HEK293 (cell line): ENCODE results near the gene ICAM1.
A peak's percentile ranks its signal among the peaks of the same experiment; 100 is the strongest.

Experiments used
- HOXC10 ChIP-seq: sonication (generic); formaldehyde crosslinking; IDR thresholded peaks from 2 replicates; pipeline ENCODE4 v1.8.1; 2023; ENCODE audit warnings: mild to moderate bottlenecking, missing genetic modification reagents
- HOXD13 ChIP-seq: sonication (generic); formaldehyde crosslinking; IDR thresholded peaks from 2 replicates; pipeline ENCODE4 v1.8.0; 2022; ENCODE audit warnings: missing genetic modification reagents, borderline replicate concordance
- KLF9 ChIP-seq: fragments of 450-650 bp; formaldehyde crosslinking; IDR thresholded peaks from 2 replicates; pipeline ENCODE4 v1.5.1; 2016; ENCODE audit warnings: missing biosample characterization, missing genetic modification characterization, low read depth
- REPIN1 ChIP-seq: fragments of 450-650 bp; formaldehyde crosslinking; IDR thresholded peaks from 2 replicates; pipeline ENCODE4 v1.5.1; 2017; ENCODE audit warnings: missing biosample characterization, missing genetic modification characterization, low read depth
- ZIC2 ChIP-seq: fragments of 450-650 bp; formaldehyde crosslinking; IDR thresholded peaks from 2 replicates; pipeline ENCODE4 v1.5.1; 2016; ENCODE audit warnings: missing biosample characterization, missing genetic modification characterization
- ZNF133 ChIP-seq: fragments of 450-650 bp; formaldehyde crosslinking; IDR thresholded peaks from 2 replicates; pipeline ENCODE4 v1.5.1; 2016; ENCODE audit warnings: missing biosample characterization, missing genetic modification characterization
- ZNF146 ChIP-seq: fragments of 450-650 bp; formaldehyde crosslinking; IDR thresholded peaks from 2 replicates; pipeline ENCODE4 v1.5.1; 2016; ENCODE audit warnings: missing biosample characterization, missing genetic modification characterization
- ZNF16 ChIP-seq: fragments of 450-650 bp; formaldehyde crosslinking; IDR thresholded peaks from 2 replicates; pipeline ENCODE4 v1.5.1; 2016; ENCODE audit warnings: low read depth, missing biosample characterization, missing genetic modification characterization
- ZNF174 ChIP-seq: fragments of 450-650 bp; formaldehyde crosslinking; IDR thresholded peaks from 2 replicates; pipeline ENCODE4 v1.5.0; 2017; ENCODE audit warnings: missing biosample characterization, mild to moderate bottlenecking, missing genetic modification characterization
- ZNF202 ChIP-seq: fragments of 450-650 bp; formaldehyde crosslinking; IDR thresholded peaks from 2 replicates; pipeline ENCODE4 v1.5.1; 2016; ENCODE audit warnings: missing biosample characterization, missing genetic modification characterization, borderline replicate concordance
- ZNF23 ChIP-seq: fragments of 450-650 bp; formaldehyde crosslinking; IDR thresholded peaks from 2 replicates; pipeline ENCODE4 v1.5.1; 2016; ENCODE audit warnings: missing biosample characterization, missing genetic modification characterization, borderline replicate concordance
- ZNF302 ChIP-seq: fragments of 450-650 bp; formaldehyde crosslinking; IDR thresholded peaks from 2 replicates; pipeline ENCODE4 v1.5.1; 2016; ENCODE audit warnings: missing biosample characterization, missing genetic modification characterization, low read depth
- ZNF311 ChIP-seq: fragments of 450-650 bp; formaldehyde crosslinking; IDR thresholded peaks from 2 replicates; pipeline ENCODE4 v1.5.1; 2017; ENCODE audit warnings: missing biosample characterization, missing genetic modification characterization, borderline replicate concordance
- ZNF354C ChIP-seq: fragments of 450-650 bp; formaldehyde crosslinking; IDR thresholded peaks from 2 replicates; pipeline ENCODE4 v1.5.1; 2016; ENCODE audit warnings: missing biosample characterization, missing genetic modification characterization, low read depth, borderline replicate concordance
- ZNF426 ChIP-seq: fragments of 450-650 bp; formaldehyde crosslinking; IDR thresholded peaks from 2 replicates; pipeline ENCODE4 v1.5.1; 2017; ENCODE audit warnings: missing biosample characterization, missing genetic modification characterization, mild to moderate bottlenecking, inconsistent platforms, moderate library complexity
- ZNF48 ChIP-seq: fragments of 450-650 bp; formaldehyde crosslinking; IDR thresholded peaks from 2 replicates; pipeline ENCODE4 v1.5.1; 2016; ENCODE audit warnings: missing biosample characterization, missing genetic modification characterization
- ZNF558 ChIP-seq: fragments of 450-650 bp; formaldehyde crosslinking; IDR thresholded peaks from 2 replicates; pipeline ENCODE4 v1.5.1; 2016; ENCODE audit warnings: missing biosample characterization, missing genetic modification characterization
- ZNF596 ChIP-seq: fragments of 450-650 bp; IDR thresholded peaks from 2 replicates; pipeline ENCODE4 v1.5.0; 2018; ENCODE audit warnings: missing biosample characterization, mild to moderate bottlenecking, missing genetic modification characterization, moderate library complexity
- ZNF610 ChIP-seq: fragments of 450-650 bp; formaldehyde crosslinking; IDR thresholded peaks from 2 replicates; pipeline ENCODE4 v1.5.1; 2016; ENCODE audit warnings: missing biosample characterization, missing genetic modification characterization, borderline replicate concordance
- ZNF624 ChIP-seq: fragments of 450-650 bp; formaldehyde crosslinking; IDR thresholded peaks from 2 replicates; pipeline ENCODE4 v1.5.1; 2017; ENCODE audit warnings: missing biosample characterization, missing genetic modification characterization
- ZNF777 ChIP-seq: fragments of 450-650 bp; formaldehyde crosslinking; IDR thresholded peaks from 2 replicates; pipeline ENCODE4 v1.5.1; 2017; ENCODE audit warnings: missing biosample characterization, missing genetic modification characterization, borderline replicate concordance
- ZNF791 ChIP-seq: fragments of 450-650 bp; formaldehyde crosslinking; IDR thresholded peaks from 2 replicates; pipeline ENCODE4 v1.5.1; 2016; ENCODE audit warnings: missing biosample characterization, missing genetic modification characterization
- TF ChIP-seq, protein P1 (sequence below): fragments of 450-650 bp; formaldehyde crosslinking; IDR thresholded peaks from 2 replicates; pipeline ENCODE4 v1.5.1; 2016; ENCODE audit warnings: missing biosample characterization, missing genetic modification characterization, low read depth
- TF ChIP-seq, protein P2 (sequence below): fragments of 450-650 bp; formaldehyde crosslinking; IDR thresholded peaks from 2 replicates; pipeline ENCODE4 v1.5.1; 2016; ENCODE audit warnings: missing biosample characterization, missing genetic modification characterization
- TF ChIP-seq, protein P3 (sequence below): fragments of 450-650 bp; formaldehyde crosslinking; IDR thresholded peaks from 2 replicates; pipeline ENCODE4 v1.5.1; 2016; ENCODE audit warnings: missing biosample characterization, missing genetic modification characterization
- TF ChIP-seq, protein P4 (sequence below): fragments of 450-650 bp; formaldehyde crosslinking; IDR thresholded peaks from 2 replicates; pipeline ENCODE4 v1.5.1; 2016; ENCODE audit warnings: missing biosample characterization, missing genetic modification characterization
- TF ChIP-seq, protein P5 (sequence below): fragments of 450-650 bp; formaldehyde crosslinking; IDR thresholded peaks from 2 replicates; pipeline ENCODE4 v1.5.1; 2016; ENCODE audit warnings: missing biosample characterization, missing genetic modification characterization, low read depth

ICAM1 gene

DNA sequence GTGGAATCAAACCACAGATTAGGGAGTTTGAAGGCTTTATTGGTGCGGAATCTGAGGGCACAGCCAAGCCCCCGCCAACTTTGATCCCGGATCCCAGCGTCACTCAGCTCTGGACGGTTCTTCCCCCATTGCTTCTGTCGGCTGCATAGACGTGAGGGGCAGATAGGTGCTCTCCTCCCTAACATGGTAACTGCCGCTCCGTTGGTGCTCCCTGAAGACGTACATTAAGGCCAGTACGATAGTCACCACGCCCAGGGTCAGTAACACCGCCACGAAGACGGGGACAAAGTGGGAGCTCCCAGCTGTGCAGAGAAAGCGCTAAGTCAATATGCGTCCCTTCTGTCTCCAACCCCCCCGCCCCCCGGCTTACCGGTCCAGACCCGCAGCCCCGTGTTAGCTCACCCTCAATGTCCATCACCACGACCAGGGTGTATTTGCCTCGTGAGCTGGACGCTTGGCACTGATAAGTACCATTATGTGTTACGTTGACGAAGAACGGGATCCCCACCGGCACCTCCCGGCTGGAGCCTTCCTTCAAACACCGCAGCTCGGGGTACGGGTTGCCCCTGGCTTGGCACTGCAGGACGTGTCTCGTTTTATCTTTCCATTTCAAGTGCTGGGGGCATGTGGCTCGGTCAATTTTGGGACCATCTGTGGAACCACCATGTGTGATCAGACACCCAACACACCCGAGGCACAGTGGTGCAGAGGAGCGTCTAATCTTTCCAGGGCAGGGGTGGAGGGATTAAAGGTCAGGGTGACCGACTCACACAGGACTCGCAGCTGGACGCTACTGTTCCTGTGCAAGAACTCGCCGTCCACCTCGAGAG lies 63.1 kb downstream of the ICAM1 start (continued):
- TF ChIP-seq ZNF596 (tag by site-specific recombination): no peak
- no peak for TF ChIP-seq ZNF558 (tag by site-specific recombination)
- TF ChIP-seq ZNF174 (tag by site-specific recombination): no peak
- TF ChIP-seq ZIC2 (tag by site-specific recombination): 0 out of 2 replicates have a peak, but pooled peaks have one; percentile 11
- no peak for TF ChIP-seq ZNF354C (tag by site-specific recombination)
- no peak for TF ChIP-seq ZNF133 (tag by site-specific recombination)
- TF ChIP-seq ZNF624 (tag by site-specific recombination): no peak
- no peak for TF ChIP-seq REPIN1 (tag by site-specific recombination)
- 0 out of 2 replicates have a peak, but pooled peaks have one; percentile 19 for TF ChIP-seq ZNF146 (tag by site-specific recombination)
- TF ChIP-seq, protein P1, sequence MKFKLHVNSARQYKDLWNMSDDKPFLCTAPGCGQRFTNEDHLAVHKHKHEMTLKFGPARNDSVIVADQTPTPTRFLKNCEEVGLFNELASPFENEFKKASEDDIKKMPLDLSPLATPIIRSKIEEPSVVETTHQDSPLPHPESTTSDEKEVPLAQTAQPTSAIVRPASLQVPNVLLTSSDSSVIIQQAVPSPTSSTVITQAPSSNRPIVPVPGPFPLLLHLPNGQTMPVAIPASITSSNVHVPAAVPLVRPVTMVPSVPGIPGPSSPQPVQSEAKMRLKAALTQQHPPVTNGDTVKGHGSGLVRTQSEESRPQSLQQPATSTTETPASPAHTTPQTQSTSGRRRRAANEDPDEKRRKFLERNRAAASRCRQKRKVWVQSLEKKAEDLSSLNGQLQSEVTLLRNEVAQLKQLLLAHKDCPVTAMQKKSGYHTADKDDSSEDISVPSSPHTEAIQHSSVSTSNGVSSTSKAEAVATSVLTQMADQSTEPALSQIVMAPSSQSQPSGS (tag by site-specific recombination): no peak
- TF ChIP-seq ZNF16: no peak
- TF ChIP-seq ZNF302 (tag by site-specific recombination): no peak
- TF ChIP-seq ZNF777 (tag by site-specific recombination): peak; percentile 83; the same call in 1 of the 2 replicates
- TF ChIP-seq, protein P2, sequence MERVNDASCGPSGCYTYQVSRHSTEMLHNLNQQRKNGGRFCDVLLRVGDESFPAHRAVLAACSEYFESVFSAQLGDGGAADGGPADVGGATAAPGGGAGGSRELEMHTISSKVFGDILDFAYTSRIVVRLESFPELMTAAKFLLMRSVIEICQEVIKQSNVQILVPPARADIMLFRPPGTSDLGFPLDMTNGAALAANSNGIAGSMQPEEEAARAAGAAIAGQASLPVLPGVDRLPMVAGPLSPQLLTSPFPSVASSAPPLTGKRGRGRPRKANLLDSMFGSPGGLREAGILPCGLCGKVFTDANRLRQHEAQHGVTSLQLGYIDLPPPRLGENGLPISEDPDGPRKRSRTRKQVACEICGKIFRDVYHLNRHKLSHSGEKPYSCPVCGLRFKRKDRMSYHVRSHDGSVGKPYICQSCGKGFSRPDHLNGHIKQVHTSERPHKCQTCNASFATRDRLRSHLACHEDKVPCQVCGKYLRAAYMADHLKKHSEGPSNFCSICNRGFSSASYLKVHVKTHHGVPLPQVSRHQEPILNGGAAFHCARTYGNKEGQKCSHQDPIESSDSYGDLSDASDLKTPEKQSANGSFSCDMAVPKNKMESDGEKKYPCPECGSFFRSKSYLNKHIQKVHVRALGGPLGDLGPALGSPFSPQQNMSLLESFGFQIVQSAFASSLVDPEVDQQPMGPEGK (tag by site-specific recombination): no peak
- TF ChIP-seq, protein P3, sequence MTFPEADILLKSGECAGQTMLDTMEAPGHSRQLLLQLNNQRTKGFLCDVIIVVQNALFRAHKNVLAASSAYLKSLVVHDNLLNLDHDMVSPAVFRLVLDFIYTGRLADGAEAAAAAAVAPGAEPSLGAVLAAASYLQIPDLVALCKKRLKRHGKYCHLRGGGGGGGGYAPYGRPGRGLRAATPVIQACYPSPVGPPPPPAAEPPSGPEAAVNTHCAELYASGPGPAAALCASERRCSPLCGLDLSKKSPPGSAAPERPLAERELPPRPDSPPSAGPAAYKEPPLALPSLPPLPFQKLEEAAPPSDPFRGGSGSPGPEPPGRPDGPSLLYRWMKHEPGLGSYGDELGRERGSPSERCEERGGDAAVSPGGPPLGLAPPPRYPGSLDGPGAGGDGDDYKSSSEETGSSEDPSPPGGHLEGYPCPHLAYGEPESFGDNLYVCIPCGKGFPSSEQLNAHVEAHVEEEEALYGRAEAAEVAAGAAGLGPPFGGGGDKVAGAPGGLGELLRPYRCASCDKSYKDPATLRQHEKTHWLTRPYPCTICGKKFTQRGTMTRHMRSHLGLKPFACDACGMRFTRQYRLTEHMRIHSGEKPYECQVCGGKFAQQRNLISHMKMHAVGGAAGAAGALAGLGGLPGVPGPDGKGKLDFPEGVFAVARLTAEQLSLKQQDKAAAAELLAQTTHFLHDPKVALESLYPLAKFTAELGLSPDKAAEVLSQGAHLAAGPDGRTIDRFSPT (tag by site-specific recombination): peak; percentile 68
- TF ChIP-seq, protein P4, sequence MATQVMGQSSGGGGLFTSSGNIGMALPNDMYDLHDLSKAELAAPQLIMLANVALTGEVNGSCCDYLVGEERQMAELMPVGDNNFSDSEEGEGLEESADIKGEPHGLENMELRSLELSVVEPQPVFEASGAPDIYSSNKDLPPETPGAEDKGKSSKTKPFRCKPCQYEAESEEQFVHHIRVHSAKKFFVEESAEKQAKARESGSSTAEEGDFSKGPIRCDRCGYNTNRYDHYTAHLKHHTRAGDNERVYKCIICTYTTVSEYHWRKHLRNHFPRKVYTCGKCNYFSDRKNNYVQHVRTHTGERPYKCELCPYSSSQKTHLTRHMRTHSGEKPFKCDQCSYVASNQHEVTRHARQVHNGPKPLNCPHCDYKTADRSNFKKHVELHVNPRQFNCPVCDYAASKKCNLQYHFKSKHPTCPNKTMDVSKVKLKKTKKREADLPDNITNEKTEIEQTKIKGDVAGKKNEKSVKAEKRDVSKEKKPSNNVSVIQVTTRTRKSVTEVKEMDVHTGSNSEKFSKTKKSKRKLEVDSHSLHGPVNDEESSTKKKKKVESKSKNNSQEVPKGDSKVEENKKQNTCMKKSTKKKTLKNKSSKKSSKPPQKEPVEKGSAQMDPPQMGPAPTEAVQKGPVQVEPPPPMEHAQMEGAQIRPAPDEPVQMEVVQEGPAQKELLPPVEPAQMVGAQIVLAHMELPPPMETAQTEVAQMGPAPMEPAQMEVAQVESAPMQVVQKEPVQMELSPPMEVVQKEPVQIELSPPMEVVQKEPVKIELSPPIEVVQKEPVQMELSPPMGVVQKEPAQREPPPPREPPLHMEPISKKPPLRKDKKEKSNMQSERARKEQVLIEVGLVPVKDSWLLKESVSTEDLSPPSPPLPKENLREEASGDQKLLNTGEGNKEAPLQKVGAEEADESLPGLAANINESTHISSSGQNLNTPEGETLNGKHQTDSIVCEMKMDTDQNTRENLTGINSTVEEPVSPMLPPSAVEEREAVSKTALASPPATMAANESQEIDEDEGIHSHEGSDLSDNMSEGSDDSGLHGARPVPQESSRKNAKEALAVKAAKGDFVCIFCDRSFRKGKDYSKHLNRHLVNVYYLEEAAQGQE (tag by site-specific recombination): no peak
- peak; percentile 43; the same call in 1 of the 2 replicates for TF ChIP-seq KLF9 (tag by site-specific recombination)
- TF ChIP-seq ZNF791 (tag by site-specific recombination): no peak
- peak; percentile 34; the same call in 1 of the 2 replicates for TF ChIP-seq ZNF610 (tag by site-specific recombination)
- TF ChIP-seq ZNF23: no peak
- TF ChIP-seq ZNF202 (tag by site-specific recombination): no peak
- TF ChIP-seq, protein P5, sequence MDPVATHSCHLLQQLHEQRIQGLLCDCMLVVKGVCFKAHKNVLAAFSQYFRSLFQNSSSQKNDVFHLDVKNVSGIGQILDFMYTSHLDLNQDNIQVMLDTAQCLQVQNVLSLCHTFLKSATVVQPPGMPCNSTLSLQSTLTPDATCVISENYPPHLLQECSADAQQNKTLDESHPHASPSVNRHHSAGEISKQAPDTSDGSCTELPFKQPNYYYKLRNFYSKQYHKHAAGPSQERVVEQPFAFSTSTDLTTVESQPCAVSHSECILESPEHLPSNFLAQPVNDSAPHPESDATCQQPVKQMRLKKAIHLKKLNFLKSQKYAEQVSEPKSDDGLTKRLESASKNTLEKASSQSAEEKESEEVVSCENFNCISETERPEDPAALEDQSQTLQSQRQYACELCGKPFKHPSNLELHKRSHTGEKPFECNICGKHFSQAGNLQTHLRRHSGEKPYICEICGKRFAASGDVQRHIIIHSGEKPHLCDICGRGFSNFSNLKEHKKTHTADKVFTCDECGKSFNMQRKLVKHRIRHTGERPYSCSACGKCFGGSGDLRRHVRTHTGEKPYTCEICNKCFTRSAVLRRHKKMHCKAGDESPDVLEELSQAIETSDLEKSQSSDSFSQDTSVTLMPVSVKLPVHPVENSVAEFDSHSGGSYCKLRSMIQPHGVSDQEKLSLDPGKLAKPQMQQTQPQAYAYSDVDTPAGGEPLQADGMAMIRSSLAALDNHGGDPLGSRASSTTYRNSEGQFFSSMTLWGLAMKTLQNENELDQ (tag by site-specific recombination): no peak
- TF ChIP-seq ZNF311 (tag by site-specific recombination): no peak
- no peak for TF ChIP-seq ZNF426 (tag by site-specific recombination)
- TF ChIP-seq ZNF48 (tag by site-specific recombination): no peak
- TF ChIP-seq HOXC10 (CRISPR knock-in tag): no peak
- TF ChIP-seq HOXD13: no peak
